Measurements from ENCODE around the gene CBLN2. TPM values are rescaled to one million over a fixed set of nuclear protein-coding genes. Genes with fewer than 3 reads are reported as not detected.

CBLN2 gene
- total RNA-seq, 4 donors from 2014 or later: 0.42 to 2.7 TPM; not detected in 2

DNA sequence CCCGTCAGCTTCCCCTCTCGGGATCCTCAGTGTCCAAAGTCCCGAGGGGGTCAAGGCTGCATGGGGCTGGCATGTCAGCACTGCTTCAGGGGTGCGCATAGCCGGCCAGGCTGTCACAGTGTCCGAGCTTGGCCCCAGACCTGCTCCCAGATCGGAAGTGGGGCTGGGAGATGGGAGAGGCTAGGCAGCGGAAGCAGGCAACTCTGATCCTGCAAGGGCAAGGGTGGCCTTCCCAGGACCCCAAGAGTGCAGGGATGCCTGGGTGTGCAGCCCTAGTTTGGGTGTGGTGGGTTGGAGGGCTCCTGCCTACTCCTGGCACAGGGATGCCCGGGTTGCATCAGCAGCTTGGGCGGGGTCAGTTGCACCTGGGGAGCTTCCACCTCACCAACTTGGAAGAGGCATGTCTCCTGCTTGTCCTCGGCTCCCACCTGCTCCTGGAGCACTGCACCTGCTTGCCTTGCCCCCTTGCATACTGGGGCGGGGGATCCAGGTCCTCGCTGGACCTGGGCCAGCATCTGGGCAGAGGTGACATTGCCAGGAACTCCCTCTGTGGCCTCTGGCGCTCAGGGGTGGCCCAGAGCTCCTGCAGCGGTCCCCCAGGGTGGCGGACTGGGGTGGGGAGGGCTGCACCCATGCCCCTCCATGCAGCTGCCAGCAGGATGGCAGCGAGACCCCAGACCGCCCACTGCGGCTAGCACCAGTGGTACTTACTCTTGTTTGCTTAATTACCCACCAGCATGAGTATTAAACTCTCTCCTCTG lies 41.3 kb downstream of the CBLN2 start:
- TF ChIP-seq POLR2A (IDR thresholded peaks at IDR 0.05) (no peak), POLR2AphosphoS5 (IDR thresholded peaks at IDR 0.05) (no peak), CTCF (IDR thresholded peaks at IDR 0.05) (no peak), EP300 (IDR thresholded peaks at IDR 0.05) (no peak)
- H3K36me3 ChIP-seq: no peaks in the 10 kb centered on the region
- no peaks in the 10 kb centered on the region for H3K9me3 ChIP-seq
- no peaks in the 10 kb centered on the region for H3K27me3 ChIP-seq
- H3K4me1 ChIP-seq: no peaks in the 10 kb centered on the region
- DNase-seq (ENCODE audit: low spot score in 2 of 2): no peak
- H3K27ac ChIP-seq: no peak overlapping the region
- 81% methylated on average over 11 of the region's 19 CpGs for WGBS
- no peak overlapping the region for H3K4me3 ChIP-seq

GRCh38 chr18:72492497-72492896 lies 51.6 kb downstream of the CBLN2 start:
- no peak overlapping the region for H3K4me3 ChIP-seq
- no peaks in the 10 kb centered on the region for H3K4me1 ChIP-seq
- DNase-seq (ENCODE audit: low spot score in 2 of 2): no peak
- H3K27me3 ChIP-seq: no peaks in the 10 kb centered on the region
- no peaks in the 10 kb centered on the region for H3K9me3 ChIP-seq
- 75% methylated on average over 3 of the region's 3 CpGs for WGBS
- TF ChIP-seq EP300 (IDR thresholded peaks at IDR 0.05) (no peak), POLR2AphosphoS5 (IDR thresholded peaks at IDR 0.05) (no peak), CTCF (IDR thresholded peaks at IDR 0.05) (no peak), POLR2A (IDR thresholded peaks at IDR 0.05) (no peak)
- H3K27ac ChIP-seq: no peak overlapping the region
- H3K36me3 ChIP-seq: no peaks in the 10 kb centered on the region
